DND-41 (cell line): ENCODE results near the gene KIF17.

ENCODE experiments used
- ATAC-seq: fragments of 200-7000 bp; cut with Tn5 transposase; 3 replicates; pipeline ENCODE4 v1.9.1; 2021; ENCODE audit warnings: low read depth; ENCODE audit not compliant: insufficient read depth
- DNase-seq: peaks from one replicate; pipeline ENCODE4 v3.0.0-alpha.2; 2020
- H2AFZ ChIP-seq: 2 replicates; pipeline ENCODE4 v1.6.0; 2012; ENCODE audit warnings: low read depth, low read length
- H3K27ac ChIP-seq: 2 replicates; pipeline ENCODE4 v1.5.1; 2012; ENCODE audit warnings: low read length, inconsistent platforms
- H3K27me3 ChIP-seq: fragments of 200-600 bp; sonication (generic); 2 replicates; pipeline ENCODE4 v1.6.0; 2012; ENCODE audit warnings: low read length, mild to moderate bottlenecking, inconsistent platforms; ENCODE audit not compliant: insufficient read depth, poor library complexity
- H3K36me3 ChIP-seq: 2 replicates; pipeline ENCODE4 v1.5.1; 2012; ENCODE audit warnings: low read length, inconsistent platforms; ENCODE audit not compliant: insufficient read depth
- H3K4me1 ChIP-seq: 2 replicates; pipeline ENCODE4 v1.5.1; 2012; ENCODE audit warnings: mild to moderate bottlenecking, low read length; ENCODE audit not compliant: insufficient read depth
- H3K4me2 ChIP-seq: 2 replicates; pipeline ENCODE4 v1.6.0; 2012; ENCODE audit warnings: mild to moderate bottlenecking, moderate library complexity, low read length, inconsistent platforms; ENCODE audit not compliant: insufficient read depth
- H3K4me3 ChIP-seq, 2 experiments: fragments of 200-600 bp in 1 of 2; shearing (Covaris generic) in 1 of 2; 2 replicates each; pipeline ENCODE4 v1.5.1; 2012 to 2016; ENCODE audit warnings: inconsistent platforms in 2 of 2, low read length in 2 of 2, mild to moderate bottlenecking in 2 of 2, low read depth in 1 of 2, moderate library complexity in 1 of 2
- H3K79me2 ChIP-seq: 2 replicates; pipeline ENCODE4 v1.6.0; 2012; ENCODE audit warnings: low read length, inconsistent platforms; ENCODE audit not compliant: insufficient read depth
- H3K9ac ChIP-seq: 2 replicates; pipeline ENCODE4 v1.6.0; 2012; ENCODE audit warnings: low read depth, mild to moderate bottlenecking, inconsistent platforms, low read length, moderate library complexity
- H3K9me3 ChIP-seq: 2 replicates; pipeline ENCODE4 v1.5.1; 2012; ENCODE audit warnings: low read length, moderate library complexity, mild to moderate bottlenecking, inconsistent platforms; ENCODE audit not compliant: insufficient read depth, severe bottlenecking
- H4K20me1 ChIP-seq: 2 replicates; pipeline ENCODE4 v1.6.0; 2012; ENCODE audit warnings: low read length; ENCODE audit not compliant: insufficient read depth
- EZH2 ChIP-seq: IDR thresholded peaks from 3 replicates; pipeline ENCODE4 v1.6.1; 2012; ENCODE audit warnings: borderline replicate concordance, low read depth, mild to moderate bottlenecking, moderate library complexity, low read length, inconsistent platforms; ENCODE audit not compliant: severe bottlenecking
- TF ChIP-seq, protein P1 (sequence below): IDR thresholded peaks from 2 replicates; pipeline ENCODE4 v1.5.1; 2012; ENCODE audit warnings: borderline replicate concordance, low read length, moderate library complexity, mild to moderate bottlenecking; ENCODE audit not compliant: poor library complexity, severe bottlenecking; ENCODE audit errors: extremely low read depth

KIF17 gene

DNA sequence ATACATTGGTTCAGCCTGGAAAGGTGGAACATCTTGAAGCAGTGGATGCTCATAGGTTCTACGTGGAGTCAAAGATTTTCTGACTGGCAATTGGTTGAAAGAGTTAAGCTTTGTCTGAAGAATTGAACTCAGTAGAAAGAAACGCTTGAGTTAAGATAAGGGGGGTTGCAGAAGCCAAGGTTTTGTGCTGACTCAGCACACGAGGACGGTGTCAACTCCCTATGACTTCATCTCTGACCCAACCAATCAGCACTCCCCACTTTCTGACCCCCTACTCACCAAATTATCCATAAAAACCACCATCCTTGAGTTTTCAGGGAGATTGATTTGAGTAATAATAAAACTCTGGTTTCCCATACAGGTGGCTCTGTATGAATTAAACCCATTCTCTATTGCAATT lies 87.1 kb downstream of the KIF17 start:
- H3K79me2 ChIP-seq: no peaks in the 10 kb centered on the region; the same call in 1 of the 2 replicates
- TF ChIP-seq, protein P1, sequence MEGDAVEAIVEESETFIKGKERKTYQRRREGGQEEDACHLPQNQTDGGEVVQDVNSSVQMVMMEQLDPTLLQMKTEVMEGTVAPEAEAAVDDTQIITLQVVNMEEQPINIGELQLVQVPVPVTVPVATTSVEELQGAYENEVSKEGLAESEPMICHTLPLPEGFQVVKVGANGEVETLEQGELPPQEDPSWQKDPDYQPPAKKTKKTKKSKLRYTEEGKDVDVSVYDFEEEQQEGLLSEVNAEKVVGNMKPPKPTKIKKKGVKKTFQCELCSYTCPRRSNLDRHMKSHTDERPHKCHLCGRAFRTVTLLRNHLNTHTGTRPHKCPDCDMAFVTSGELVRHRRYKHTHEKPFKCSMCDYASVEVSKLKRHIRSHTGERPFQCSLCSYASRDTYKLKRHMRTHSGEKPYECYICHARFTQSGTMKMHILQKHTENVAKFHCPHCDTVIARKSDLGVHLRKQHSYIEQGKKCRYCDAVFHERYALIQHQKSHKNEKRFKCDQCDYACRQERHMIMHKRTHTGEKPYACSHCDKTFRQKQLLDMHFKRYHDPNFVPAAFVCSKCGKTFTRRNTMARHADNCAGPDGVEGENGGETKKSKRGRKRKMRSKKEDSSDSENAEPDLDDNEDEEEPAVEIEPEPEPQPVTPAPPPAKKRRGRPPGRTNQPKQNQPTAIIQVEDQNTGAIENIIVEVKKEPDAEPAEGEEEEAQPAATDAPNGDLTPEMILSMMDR: no peak
- TF ChIP-seq EZH2: no peak
- no peaks in the 10 kb centered on the region for H3K9me3 ChIP-seq
- no peak overlapping the region for H2AFZ ChIP-seq
- H3K9ac ChIP-seq: no peak overlapping the region
- no peak overlapping the region for H3K27ac ChIP-seq
- H4K20me1 ChIP-seq: no peaks in the 10 kb centered on the region
- no peak overlapping the region for H3K4me3 ChIP-seq
- no peak overlapping the region for H3K4me2 ChIP-seq
- no peaks in the 10 kb centered on the region; the same call in 1 of the 2 replicates for H3K36me3 ChIP-seq
- no peak for ATAC-seq
- DNase-seq: no peak
- H3K4me1 ChIP-seq: peaks cover 20% of the 10 kb centered on the region
- no peaks in the 10 kb centered on the region for H3K27me3 ChIP-seq

- Histone ChIP-seq H3K27me3 (no peaks in the 10 kb centered on the region), H3K4me1 (no peaks in the 10 kb centered on the region), H2AFZ (no peak overlapping the region), H3K4me3 (no peak overlapping the region), H3K79me2 (no peaks in the 10 kb centered on the region), H3K4me2 (no peak overlapping the region), H3K9me3 (no peaks in the 10 kb centered on the region), H3K9ac (no peak overlapping the region), H3K27ac (no peak overlapping the region), H3K36me3 (no peaks in the 10 kb centered on the region), H4K20me1 (no peaks in the 10 kb centered on the region)
- DNase-seq: no peak
- ATAC-seq: no peak
- TF ChIP-seq, protein P1: no peak
- TF ChIP-seq EZH2: no peak
Observed at GRCh38 chr1:20626524-20626923, 91.3 kb downstream of the KIF17 start.

GRCh38 chr1:20626098-20626427 lies 91.7 kb downstream of the KIF17 start:
- H2AFZ ChIP-seq: no peak overlapping the region
- TF ChIP-seq, protein P1: no peak
- TF ChIP-seq EZH2: no peak
- no peak overlapping the region for H3K9ac ChIP-seq
- no peaks in the 10 kb centered on the region for H3K79me2 ChIP-seq
- H4K20me1 ChIP-seq: no peaks in the 10 kb centered on the region
- H3K27ac ChIP-seq: no peak overlapping the region
- H3K4me3 ChIP-seq: no peak overlapping the region
- ATAC-seq (no peak), DNase-seq (no peak)
- no peaks in the 10 kb centered on the region for H3K4me1 ChIP-seq
- no peaks in the 10 kb centered on the region for H3K36me3 ChIP-seq
- H3K27me3 ChIP-seq: no peaks in the 10 kb centered on the region
- no peak overlapping the region for H3K4me2 ChIP-seq
- no peaks in the 10 kb centered on the region for H3K9me3 ChIP-seq
